NCI-H1092 treated with DMSO at 0.1 percent for 48 hours (cell line): ENCODE measurements around the gene CDH23.
A peak's percentile ranks its signal among the peaks of the same experiment; 100 is the strongest.

Source experiments
- DNase-seq: peaks from one replicate; lab custom pipeline; 2025; lab: John Stamatoyannopoulos, UW

CDH23 gene

GRCh38 chr10:71623098-71623985 is 226.6 kb downstream of the CDH23 start:
- DNase-seq = no peak

DNA sequence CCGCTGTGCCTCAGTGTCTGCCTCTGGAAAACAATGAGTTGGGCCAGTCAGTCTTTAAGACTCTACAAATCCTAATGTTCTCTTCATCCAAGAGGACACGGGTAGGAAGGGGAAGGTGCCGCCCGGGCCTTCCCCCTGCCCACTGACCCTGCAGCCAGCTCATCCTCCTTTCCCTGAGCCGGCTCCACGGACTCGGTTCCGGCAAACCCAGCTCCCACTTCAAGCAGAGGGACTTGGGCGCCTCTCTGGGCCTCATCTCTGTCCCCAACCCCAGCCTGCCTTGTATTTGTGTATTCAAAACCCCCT is 227.2 kb downstream of the CDH23 start:
- no peak for DNase-seq

GRCh38 chr10:71625445-71626175 is 228.9 kb downstream of the CDH23 start:
- DNase-seq = no peak

- no peak for DNase-seq
Measured at GRCh38 chr10:71627230-71627939, 230.7 kb downstream of the CDH23 start.

DNA sequence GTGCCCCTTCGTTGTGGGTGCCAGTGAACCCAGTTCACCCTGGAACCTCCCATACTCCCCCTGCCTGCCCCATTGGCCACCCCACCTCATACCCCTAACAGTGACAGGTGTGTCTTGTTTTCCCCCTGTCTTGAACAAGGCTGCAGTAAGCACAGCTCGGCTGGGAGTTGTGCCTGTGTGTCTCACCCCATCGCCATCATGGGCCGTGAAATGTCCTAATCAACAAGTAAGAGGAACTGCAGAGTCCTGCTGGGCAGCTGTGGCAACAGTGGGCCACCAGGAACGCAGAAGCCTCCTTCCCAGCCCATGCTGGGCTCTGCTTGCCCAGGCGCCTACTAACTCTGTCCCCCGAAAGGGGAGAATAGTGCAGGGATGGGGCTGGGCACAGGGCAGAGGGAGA is 231.2 kb downstream of the CDH23 start:
- DNase-seq = no peak

- no peak for DNase-seq
Measured at GRCh38 chr10:71629131-71629530, 232.4 kb downstream of the CDH23 start.

DNA sequence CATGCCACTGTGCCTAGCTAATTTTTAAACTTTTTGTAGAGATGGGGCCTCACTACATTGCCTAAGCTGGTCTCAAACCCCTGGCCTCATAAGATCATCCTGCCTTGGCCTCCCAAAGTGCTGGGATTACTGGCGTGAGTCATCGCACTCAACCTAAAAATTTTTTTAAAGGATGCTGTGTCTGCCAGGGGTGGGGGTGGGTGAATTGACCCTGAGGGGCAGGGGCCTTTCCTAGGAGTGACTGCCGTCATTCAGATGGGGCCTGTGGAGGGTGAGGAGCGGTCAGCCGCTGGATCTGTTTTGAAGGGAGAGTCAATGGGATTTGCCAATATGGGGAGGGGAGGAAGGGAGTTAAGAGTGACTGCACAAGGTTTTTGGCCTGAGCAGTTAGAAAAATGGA is 233.4 kb downstream of the CDH23 start:
- DNase-seq = no peak

- DNase-seq = no peak
Measured at GRCh38 chr10:71631007-71631861, 234.5 kb downstream of the CDH23 start.

GRCh38 chr10:71632200-71632820 is 235.6 kb downstream of the CDH23 start:
- DNase-seq = no peak

- no peak for DNase-seq
Measured at GRCh38 chr10:71632896-71633600, 236.3 kb downstream of the CDH23 start.

DNA sequence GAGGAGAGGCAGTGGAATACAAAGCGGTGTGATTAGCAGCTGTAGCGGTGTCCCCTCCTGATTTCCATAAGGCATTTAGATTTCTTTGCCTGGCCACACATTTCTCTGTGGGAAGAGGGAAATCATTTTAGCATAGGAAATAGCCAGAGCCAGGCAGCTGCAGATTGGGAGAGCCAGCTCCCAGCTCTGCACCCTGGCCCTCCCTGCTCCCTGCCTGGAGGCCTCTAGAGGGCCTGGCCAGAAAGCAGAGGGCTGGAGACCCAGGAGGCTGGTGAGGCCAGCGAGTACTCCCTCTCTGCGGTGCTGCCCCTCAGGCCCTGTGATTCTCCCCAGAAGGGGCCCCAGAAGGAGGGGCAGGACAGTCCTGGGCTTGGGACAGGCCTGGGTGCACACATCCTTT is 237.2 kb downstream of the CDH23 start:
- DNase-seq = no peak

DNA sequence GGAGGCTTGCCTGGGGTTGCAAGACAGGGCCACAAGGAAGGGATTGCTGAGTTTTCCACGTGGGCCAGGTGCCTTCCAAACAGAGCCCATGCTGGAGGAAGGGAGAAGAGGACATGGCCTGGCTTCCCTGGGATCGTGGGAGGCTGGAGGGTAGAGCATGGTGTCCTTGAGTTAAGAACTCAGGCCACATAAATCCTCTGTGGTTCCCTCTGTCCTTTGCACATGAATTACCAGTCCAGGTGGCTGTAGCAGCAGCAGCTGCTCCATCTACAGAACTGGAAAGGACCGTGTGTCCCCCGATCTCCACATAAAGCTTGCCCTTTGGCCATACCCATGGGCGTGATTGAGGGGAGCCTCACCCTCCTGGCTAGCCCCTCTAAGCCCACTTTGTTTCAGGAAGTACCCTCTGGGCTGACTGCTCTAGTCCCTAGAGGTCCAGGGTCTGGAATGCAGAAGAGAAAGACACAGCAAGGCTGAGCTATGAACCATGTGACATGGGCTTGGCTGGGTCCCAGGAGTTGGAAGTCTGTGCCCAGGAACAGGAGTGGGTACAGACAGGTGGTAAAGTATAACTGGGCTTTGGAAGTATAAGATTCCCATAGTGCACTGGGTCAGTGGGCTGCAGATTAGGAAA is 237.9 kb downstream of the CDH23 start:
- DNase-seq = peak; percentile 20

GRCh38 chr10:71635251-71635866 is 238.6 kb downstream of the CDH23 start:
- DNase-seq = no peak

DNA sequence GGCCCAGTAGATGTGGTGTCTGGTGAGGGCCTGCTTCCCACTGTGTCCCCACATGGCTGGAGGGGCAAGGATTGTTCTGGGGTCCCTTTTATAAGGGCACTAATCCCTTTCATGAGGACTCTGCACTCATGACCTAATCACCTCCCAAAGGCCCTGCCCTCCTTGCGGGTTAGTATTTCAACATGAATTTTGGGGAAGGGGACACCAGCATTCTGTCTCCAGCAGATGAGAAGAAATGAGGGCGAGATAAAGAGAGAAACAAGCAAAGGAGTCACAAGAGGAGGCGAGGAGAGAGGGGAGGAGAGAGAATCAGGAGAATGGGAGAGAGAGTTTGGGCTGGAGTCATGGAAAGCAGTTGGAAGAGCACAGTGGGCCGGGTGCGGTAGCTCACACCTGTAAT is 239.1 kb downstream of the CDH23 start:
- no peak for DNase-seq

DNA sequence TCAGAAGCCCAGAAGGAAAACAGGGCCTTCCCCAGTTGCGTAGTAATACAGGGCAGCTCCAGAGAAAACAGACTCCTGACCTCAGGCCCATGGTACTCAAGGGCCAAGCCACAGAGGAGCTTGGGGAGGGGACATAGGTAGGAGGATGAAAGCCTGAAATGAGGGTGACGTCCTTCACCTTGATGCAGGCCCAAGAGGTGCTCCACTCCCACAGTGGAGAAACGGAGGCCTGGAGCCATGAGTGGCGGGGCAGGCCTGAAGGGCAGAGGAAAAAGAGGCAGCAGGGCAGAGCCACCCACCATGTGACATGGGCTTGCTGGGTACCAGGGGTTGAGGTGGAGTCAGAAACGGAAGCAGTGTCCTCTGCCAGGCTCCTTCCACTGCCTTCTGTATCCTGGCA is 239.9 kb downstream of the CDH23 start:
- DNase-seq = no peak

GRCh38 chr10:71637305-71637704 is 240.6 kb downstream of the CDH23 start:
- DNase-seq = no peak

DNA sequence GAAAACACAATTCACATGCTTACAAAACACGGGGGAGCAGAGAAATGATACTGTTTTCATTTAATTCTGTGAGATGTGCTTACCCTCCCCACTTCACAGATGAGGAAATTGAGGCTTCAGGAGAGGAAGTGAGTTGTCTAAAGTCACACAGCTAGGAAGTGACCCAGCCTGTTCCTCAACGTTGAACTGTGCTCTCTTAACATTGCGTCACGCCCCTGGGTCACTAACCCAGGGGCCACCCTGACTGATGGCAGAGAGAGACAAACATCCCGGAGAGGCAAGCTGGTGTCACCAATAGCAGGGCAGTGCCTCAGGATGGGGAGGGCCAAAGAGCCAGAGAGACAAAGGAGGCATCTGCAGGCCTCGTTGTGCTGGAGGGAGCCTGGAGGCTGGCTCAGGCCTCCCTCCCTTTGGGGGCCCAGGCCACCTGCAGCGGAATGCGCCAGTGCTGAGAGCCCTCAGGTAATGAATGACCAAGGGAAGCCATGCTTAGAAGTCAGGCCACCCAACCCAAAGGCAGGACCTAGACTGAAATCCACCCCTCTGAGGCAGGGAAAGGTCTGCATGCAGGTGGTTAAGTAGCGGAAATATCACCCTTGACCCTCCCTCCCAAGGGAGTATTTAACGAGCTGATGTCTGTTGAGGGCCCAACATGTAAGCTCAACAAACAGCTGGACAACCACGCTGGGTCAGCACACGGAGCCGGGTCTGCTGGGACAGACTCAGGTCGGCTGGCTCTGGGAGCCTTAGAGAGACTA is 241.5 kb downstream of the CDH23 start:
- DNase-seq = no peak

DNA sequence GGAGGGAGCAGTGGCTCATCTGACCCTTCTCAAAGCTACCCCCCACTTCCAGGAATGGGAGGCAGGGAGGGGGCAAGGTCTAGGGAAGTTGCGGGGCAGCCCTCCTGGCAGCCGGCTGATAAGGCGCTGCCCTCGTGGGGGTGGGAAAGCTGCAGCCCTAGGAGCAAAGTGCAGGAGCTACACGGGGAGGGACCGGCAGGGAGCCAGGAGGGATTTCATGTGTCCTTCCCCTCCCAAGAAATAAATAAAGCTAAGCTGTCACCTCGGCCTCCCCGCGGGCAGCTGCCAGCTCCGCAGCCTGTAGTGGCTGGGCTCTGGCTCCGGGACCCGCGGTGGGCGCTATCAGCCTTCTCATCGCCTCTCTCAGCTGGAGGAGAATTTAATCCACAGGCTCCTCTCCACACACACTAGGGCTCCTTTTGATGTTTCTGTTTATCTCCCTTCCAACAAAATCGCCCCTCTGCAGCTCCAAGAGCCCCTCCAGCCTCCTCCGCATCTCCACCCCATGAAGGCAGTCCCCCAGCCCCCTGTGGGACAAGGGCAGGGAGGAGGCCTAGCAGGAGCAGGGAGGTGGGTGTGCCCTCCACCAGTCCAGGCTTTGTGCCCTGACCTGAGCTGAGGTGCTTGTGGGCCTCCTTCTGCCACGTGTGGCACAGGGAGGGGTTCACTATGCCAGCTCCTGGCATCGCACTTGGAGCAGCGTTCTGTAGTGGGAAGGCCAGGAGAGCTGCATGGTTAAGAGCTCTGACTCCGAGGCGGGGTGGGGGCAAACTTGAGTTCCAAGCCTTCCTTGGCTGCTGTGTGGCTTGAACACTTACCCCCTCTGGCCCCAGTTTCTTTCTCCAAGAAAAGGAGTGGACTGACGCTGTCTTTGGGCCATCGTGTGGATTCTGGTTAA is 242.4 kb downstream of the CDH23 start:
- no peak for DNase-seq
